Measurements from ENCODE around the gene HS1BP3. TPM values are rescaled to one million over a fixed set of nuclear protein-coding genes. Genes with fewer than 3 reads are reported as not detected.

Gene HS1BP3
- total and polyA plus RNA-seq, 2 of the 13 experiments (the other 11 are each of a cell fraction or from before 2014, with no cell fraction given): 15.2 to 22.0 TPM

GRCh38 chr2:20635675-20636584 is 15.0 kb downstream of the HS1BP3 start (continued):
- TF ChIP-seq HNRNPH1 (optimal IDR thresholded peaks at IDR 0.05; ENCODE audit: low read depth, low read length) (no peak), SNAI1 (CRISPR knock-in tag; IDR thresholded peaks at IDR 0.05; ENCODE audit: borderline replicate concordance) (no peak), ZNF709 (CRISPR knock-in tag; IDR thresholded peaks at IDR 0.05) (0 out of 2 replicates have a peak, but pooled peaks have one; percentile 51), ZNF652 (CRISPR knock-in tag; IDR thresholded peaks at IDR 0.05; ENCODE audit: borderline replicate concordance, low read depth) (no peak), HOXA9 (CRISPR knock-in tag; IDR thresholded peaks at IDR 0.05; ENCODE audit: borderline replicate concordance) (no peak), ZNF598 (CRISPR knock-in tag; IDR thresholded peaks at IDR 0.05; ENCODE audit: borderline replicate concordance) (peak; percentile 71), NFE2 (CRISPR knock-in tag; IDR thresholded peaks at IDR 0.05) (no peak), SIN3A (IDR thresholded peaks at IDR 0.05; ENCODE audit: borderline replicate concordance, low read depth, low read length) (no peak), CAMTA2 (CRISPR knock-in tag; IDR thresholded peaks at IDR 0.05; ENCODE audit: borderline replicate concordance) (0 out of 2 replicates have a peak, but pooled peaks have one; percentile 78), JUN (CRISPR knock-in tag; IDR thresholded peaks at IDR 0.05) (no peak), EP300 (IDR thresholded peaks at IDR 0.05; ENCODE audit: low read depth in 2 of 2, low read length in 2 of 2) (peak in 1 of 2 experiments; percentile 29; a peak in 1 of 4 replicates), EP300 (CRISPR knock-in tag; IDR thresholded peaks at IDR 0.05; ENCODE audit: borderline replicate concordance) (no peak; the same call in 1 of the 2 replicates), PPARG (CRISPR knock-in tag; conservative IDR thresholded peaks at IDR 0.05) (peak; percentile 74), ZBTB26 (CRISPR knock-in tag; IDR thresholded peaks at IDR 0.05; ENCODE audit: borderline replicate concordance) (peak; percentile 63), HNRNPL (IDR thresholded peaks at IDR 0.05; ENCODE audit: low read depth, low read length) (0 out of 2 replicates have a peak, but pooled peaks have one; percentile 25), ZNF296 (CRISPR knock-in tag; conservative IDR thresholded peaks at IDR 0.05) (0 out of 2 replicates have a peak, but pooled peaks have one; percentile 60), ZNF749 (CRISPR knock-in tag; IDR thresholded peaks at IDR 0.05; ENCODE audit: borderline replicate concordance) (peak; percentile 80; the same call in 1 of the 2 replicates), FOXA1 (IDR thresholded peaks at IDR 0.05) (no peak), FOXA1 (CRISPR knock-in tag; IDR thresholded peaks at IDR 0.05) (no peak), SPEN (CRISPR knock-in tag; IDR thresholded peaks at IDR 0.05; ENCODE audit: low read depth) (peak; percentile 95), KAT8 (CRISPR knock-in tag; IDR thresholded peaks at IDR 0.05) (peak; percentile 82), CREB3 (CRISPR knock-in tag; IDR thresholded peaks at IDR 0.05) (no peak)
- TF ChIP-seq, protein P1, sequence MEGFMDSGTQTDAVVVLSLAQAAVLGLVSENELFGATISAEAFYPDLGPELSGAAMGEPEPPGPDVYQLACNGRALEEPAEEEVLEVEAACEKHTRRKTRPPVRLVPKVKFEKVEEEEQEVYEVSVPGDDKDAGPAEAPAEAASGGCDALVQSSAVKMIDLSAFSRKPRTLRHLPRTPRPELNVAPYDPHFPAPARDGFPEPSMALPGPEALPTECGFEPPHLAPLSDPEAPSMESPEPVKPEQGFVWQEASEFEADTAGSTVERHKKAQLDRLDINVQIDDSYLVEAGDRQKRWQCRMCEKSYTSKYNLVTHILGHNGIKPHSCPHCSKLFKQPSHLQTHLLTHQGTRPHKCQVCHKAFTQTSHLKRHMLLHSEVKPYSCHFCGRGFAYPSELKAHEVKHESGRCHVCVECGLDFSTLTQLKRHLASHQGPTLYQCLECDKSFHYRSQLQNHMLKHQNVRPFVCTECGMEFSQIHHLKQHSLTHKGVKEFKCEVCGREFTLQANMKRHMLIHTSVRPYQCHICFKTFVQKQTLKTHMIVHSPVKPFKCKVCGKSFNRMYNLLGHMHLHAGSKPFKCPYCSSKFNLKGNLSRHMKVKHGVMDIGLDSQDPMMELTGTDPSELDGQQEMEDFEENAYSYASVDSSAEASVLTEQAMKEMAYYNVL (CRISPR knock-in tag; IDR thresholded peaks at IDR 0.05; ENCODE audit: borderline replicate concordance): no peak
- TF ChIP-seq, protein P2, sequence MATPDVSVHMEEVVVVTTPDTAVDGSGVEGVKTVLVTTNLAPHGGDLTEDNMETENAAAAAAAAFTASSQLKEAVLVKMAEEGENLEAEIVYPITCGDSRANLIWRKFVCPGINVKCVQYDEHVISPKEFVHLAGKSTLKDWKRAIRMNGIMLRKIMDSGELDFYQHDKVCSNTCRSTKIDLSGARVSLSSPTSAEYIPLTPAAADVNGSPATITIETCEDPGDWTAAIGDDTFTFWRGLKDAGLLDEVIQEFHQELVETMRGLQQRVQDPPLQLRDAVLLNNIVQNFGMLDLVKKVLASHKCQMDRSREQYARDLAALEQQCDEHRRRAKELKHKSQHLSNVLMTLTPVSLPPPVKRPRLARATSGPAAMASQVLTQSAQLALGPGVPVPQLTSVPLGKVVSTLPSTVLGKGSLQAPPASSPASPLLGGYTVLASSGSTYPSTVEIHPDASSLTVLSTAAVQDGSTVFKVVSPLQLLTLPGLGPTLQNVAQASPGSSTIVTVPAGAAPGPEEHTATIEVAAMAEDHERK (CRISPR knock-in tag; IDR thresholded peaks at IDR 0.05; ENCODE audit: low read depth): no peak

All from HepG2 (cell line).